ENCODE measurements around the gene APOL6.
"Not testable (repeated sequence)": the region's sequence is repeated elsewhere in the genome, so short reads cannot be mapped to it uniquely, and the experiment has no call there.

The APOL6 gene

GRCh38 chr22:35690001-35690400 is 41.8 kb downstream of the APOL6 start:
- TF ChIP-seq, protein P1, sequence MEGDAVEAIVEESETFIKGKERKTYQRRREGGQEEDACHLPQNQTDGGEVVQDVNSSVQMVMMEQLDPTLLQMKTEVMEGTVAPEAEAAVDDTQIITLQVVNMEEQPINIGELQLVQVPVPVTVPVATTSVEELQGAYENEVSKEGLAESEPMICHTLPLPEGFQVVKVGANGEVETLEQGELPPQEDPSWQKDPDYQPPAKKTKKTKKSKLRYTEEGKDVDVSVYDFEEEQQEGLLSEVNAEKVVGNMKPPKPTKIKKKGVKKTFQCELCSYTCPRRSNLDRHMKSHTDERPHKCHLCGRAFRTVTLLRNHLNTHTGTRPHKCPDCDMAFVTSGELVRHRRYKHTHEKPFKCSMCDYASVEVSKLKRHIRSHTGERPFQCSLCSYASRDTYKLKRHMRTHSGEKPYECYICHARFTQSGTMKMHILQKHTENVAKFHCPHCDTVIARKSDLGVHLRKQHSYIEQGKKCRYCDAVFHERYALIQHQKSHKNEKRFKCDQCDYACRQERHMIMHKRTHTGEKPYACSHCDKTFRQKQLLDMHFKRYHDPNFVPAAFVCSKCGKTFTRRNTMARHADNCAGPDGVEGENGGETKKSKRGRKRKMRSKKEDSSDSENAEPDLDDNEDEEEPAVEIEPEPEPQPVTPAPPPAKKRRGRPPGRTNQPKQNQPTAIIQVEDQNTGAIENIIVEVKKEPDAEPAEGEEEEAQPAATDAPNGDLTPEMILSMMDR (IDR thresholded peaks at IDR 0.05; ENCODE audit: low read depth, low read length): no peak
- no peak overlapping the region for H3K4me3 ChIP-seq (ENCODE audit: low read depth, low read length)

- TF ChIP-seq, protein P1 (IDR thresholded peaks at IDR 0.05; ENCODE audit: low read depth, low read length): no peak
- no peak overlapping the region for H3K4me3 ChIP-seq (ENCODE audit: low read depth, low read length)
Measured at GRCh38 chr22:35695202-35695601, 47.0 kb downstream of the APOL6 start.

GRCh38 chr22:35697142-35697541 is 48.9 kb downstream of the APOL6 start:
- TF ChIP-seq, protein P1 (IDR thresholded peaks at IDR 0.05; ENCODE audit: low read depth, low read length): no peak
- no peak overlapping the region for H3K4me3 ChIP-seq (ENCODE audit: low read depth, low read length)

- H3K4me3 ChIP-seq (ENCODE audit: low read depth, low read length): not testable (repeated sequence)
Measured at GRCh38 chr22:35699852-35700251, 51.6 kb downstream of the APOL6 start.

DNA sequence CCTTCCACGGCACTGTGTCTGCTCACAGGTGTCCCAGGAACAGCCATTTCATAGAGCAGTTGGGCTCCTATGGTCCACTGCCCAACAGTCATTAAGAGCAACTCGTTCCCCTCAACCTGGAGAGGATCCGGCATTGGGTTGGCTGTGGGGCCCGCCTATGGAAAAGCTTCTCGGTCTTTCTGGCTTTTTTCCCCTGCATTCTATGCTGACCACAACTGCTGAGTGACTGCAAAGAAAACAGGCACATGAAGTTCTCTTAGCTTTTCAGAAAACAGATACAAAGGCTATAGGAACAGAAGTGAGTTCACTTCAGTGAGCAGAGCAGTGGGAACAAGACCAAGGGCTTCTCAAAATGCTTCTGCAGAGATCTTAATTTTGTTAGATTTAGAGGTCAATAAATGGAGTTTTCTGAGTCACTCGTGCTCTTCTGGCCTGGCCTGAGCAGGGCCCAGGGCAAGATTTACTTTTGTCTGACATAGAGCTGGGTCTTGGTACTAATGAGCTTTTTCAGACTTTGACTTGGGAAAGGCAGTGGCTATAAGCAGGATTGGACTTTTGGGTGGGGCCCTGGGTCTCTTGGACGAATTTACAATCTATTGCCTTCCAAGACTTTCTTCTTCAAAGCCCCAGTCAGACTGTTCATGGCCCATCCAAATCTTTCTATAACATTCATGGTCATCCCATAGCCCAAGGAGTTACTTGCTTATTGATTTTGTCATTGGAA is 55.8 kb downstream of the APOL6 start:
- TF ChIP-seq, protein P1 (IDR thresholded peaks at IDR 0.05; ENCODE audit: low read depth, low read length): no peak
- no peak overlapping the region for H3K4me3 ChIP-seq (ENCODE audit: low read depth, low read length)

- H3K4me3 ChIP-seq (ENCODE audit: low read depth, low read length): no peak overlapping the region
- TF ChIP-seq, protein P1 (IDR thresholded peaks at IDR 0.05; ENCODE audit: low read depth, low read length): no peak
Measured at GRCh38 chr22:35705141-35705540, 56.9 kb downstream of the APOL6 start.

- TF ChIP-seq, protein P1 (IDR thresholded peaks at IDR 0.05; ENCODE audit: low read depth, low read length): no peak
- no peak overlapping the region for H3K4me3 ChIP-seq (ENCODE audit: low read depth, low read length)
Measured at GRCh38 chr22:35708453-35708852, 60.2 kb downstream of the APOL6 start.

DNA sequence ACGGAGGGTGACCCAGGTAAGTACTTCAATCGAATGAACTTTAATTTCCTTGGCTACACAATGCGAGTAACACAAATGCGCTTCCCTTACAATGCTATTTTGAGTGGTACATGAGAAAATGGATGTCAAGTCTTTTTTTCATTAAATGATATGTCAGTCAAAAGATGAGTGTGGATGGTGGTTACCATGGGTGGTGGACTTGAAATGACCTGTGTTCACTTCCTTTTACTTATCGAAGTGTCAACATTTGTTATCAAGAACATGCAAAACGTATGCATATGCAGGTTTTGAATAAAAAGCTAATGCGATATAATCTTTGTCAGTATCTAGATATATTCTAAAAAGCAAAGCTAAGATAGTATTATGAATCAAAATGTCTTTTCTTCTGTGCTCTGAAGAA is 60.7 kb downstream of the APOL6 start:
- no peak overlapping the region for H3K4me3 ChIP-seq (ENCODE audit: low read depth, low read length)
- TF ChIP-seq, protein P1 (IDR thresholded peaks at IDR 0.05; ENCODE audit: low read depth, low read length): no peak

All from WI38 (cell line).